ENCODE data around the gene ELK4.

GRCh38 chr1:205583461-205584130 is 48.2 kb downstream of the ELK4 start:
- TF ChIP-seq POLR2AphosphoS5 (IDR thresholded peaks at IDR 0.05; ENCODE audit: low read depth, low read length) (no peak), TAF1 (IDR thresholded peaks at IDR 0.05; ENCODE audit: borderline replicate concordance, insufficient read depth, low read length) (no peak), REST (IDR thresholded peaks at IDR 0.05; ENCODE audit: insufficient read depth in 1 of 2, low read depth in 2 of 2, low read length in 2 of 2) (no peak), FOXP2 (optimal IDR thresholded peaks at IDR 0.05; ENCODE audit: borderline replicate concordance, extremely low read depth, extremely low read length, insufficient read depth) (no peak), SIN3A (IDR thresholded peaks at IDR 0.05; ENCODE audit: borderline replicate concordance, insufficient read depth, low read length) (no peak)
